HepG2 (cell line): ENCODE data around the gene RBP4. TPM values are rescaled to one million over a fixed set of nuclear protein-coding genes. Genes with fewer than 3 reads are reported as not detected.

ENCODE experiments used
- ATAC-seq: fragments of 200-7000 bp; cut with Tn5 transposase; 3 replicates; pipeline ENCODE4 v1.9.1; 2020; ENCODE audit warnings: mild to moderate bottlenecking, moderate library complexity
- BruUV-seq: library from RNA; stranded (reverse); fragments of 400-500 nt; replicated peaks from 2 replicates; lab custom pipeline; 2021; lab: Mats Ljungman, UMichigan
- CTCF ChIA-PET: fragments of 300-600 bp; formaldehyde crosslinking; extraction: SDS; loops from one replicate; lab custom pipeline; 2021; ENCODE audit warnings: low total read pairs, inconsistent platforms, low intra/inter-chr PET ratio; lab: Yijun Ruan, JAX
- POLR2A ChIA-PET: fragments of 350-600 bp; sonication (Branson Sonifier 250); formaldehyde crosslinking; loops from one replicate; lab custom pipeline; 2020; ENCODE audit warnings: antibody characterized with exemption, inconsistent platforms; lab: Yijun Ruan, JAX
- DNase-seq: peaks from one replicate; pipeline ENCODE4 v3.0.0-alpha.2; 2015; ENCODE audit warnings: low spot score
- FAIRE-seq: peaks from 3 replicates; lab custom pipeline; 2011; peaks lifted over from hg19 to GRCh38; lab: Jason Lieb, UNC
- H2AFZ ChIP-seq: one replicate; pipeline ENCODE4 v1.6.1; 2011; ENCODE audit warnings: low read length, inconsistent platforms
- H3K27ac ChIP-seq: fragments of 300-600 bp; 3 replicates; pipeline ENCODE4 v1.8.0; 2011; ENCODE audit warnings: mixed run types, mild to moderate bottlenecking, mixed read lengths, low read length, inconsistent platforms; ENCODE audit not compliant: insufficient read depth; ENCODE audit errors: extremely low read length
- H3K27me3 ChIP-seq, 2 experiments: fragments of 200-600 bp in 1 of 2; 2 replicates in 1 of 2; 3 replicates in 1 of 2; pipeline versions ENCODE4 v1.6.0 to v1.8.0; 2011; ENCODE audit warnings: low read length in 2 of 2, mild to moderate bottlenecking in 2 of 2, moderate library complexity in 2 of 2, inconsistent platforms in 1 of 2; ENCODE audit not compliant: insufficient read depth in 2 of 2, control insufficient read depth in 1 of 2
- H3K36me3 ChIP-seq, 2 experiments: fragments of 200-600 bp in 1 of 2; replicated peaks in 1 of 2; 2 replicates in 1 of 2; 3 replicates in 1 of 2; pipeline versions ENCODE4 v1.5.1 to v1.8.0; 2011; ENCODE audit warnings: low read length in 2 of 2, inconsistent platforms in 1 of 2; ENCODE audit not compliant: insufficient read depth in 2 of 2, control insufficient read depth in 1 of 2
- H3K4me1 ChIP-seq: 2 replicates; pipeline ENCODE4 v1.5.1; 2012; ENCODE audit warnings: low read length, inconsistent platforms; ENCODE audit not compliant: insufficient read depth
- H3K4me2 ChIP-seq: 2 replicates; pipeline ENCODE4 v1.6.0; 2011; ENCODE audit warnings: low read depth, low read length, inconsistent platforms
- H3K4me3 ChIP-seq, 3 experiments: fragments of 200-600 bp in 1 of 3; sonication (generic), shearing (Covaris generic) in 1 of 3; replicated peaks in 1 of 3; 2 replicates each; pipeline ENCODE4 v1.5.1; 2011 to 2016; ENCODE audit warnings: low read length in 3 of 3, inconsistent platforms in 2 of 3, low read depth in 2 of 3, mild to moderate bottlenecking in 2 of 3, control low read depth in 1 of 3, mixed read lengths in 1 of 3; ENCODE audit not compliant: insufficient read depth in 1 of 3
- H3K79me2 ChIP-seq: one replicate; pipeline ENCODE4 v1.6.1; 2011; ENCODE audit warnings: low read length, inconsistent platforms; ENCODE audit not compliant: insufficient read depth
- H3K9ac ChIP-seq: 2 replicates; pipeline ENCODE4 v1.6.0; 2011; ENCODE audit warnings: mild to moderate bottlenecking, low read depth, low read length, inconsistent platforms; ENCODE audit not compliant: insufficient read depth
- H3K9me3 ChIP-seq: 2 replicates; pipeline ENCODE4 v1.5.1; 2012; ENCODE audit warnings: mild to moderate bottlenecking, low read length
- H4K20me1 ChIP-seq: 2 replicates; pipeline ENCODE4 v1.6.0; 2011; ENCODE audit warnings: inconsistent platforms, mild to moderate bottlenecking, low read length, moderate library complexity; ENCODE audit not compliant: insufficient read depth
- JDP2 ChIP-seq: sonication (generic); formaldehyde crosslinking; IDR thresholded peaks from 2 replicates; pipeline ENCODE4 v1.8.1; 2022; ENCODE audit warnings: missing genetic modification reagents, borderline replicate concordance
- NCOA1 ChIP-seq: sonication (generic); formaldehyde crosslinking; IDR thresholded peaks from 2 replicates; pipeline ENCODE4 v1.9.0; 2021; ENCODE audit warnings: missing genetic modification reagents
- PAX8 ChIP-seq: sonication (generic); formaldehyde crosslinking; IDR thresholded peaks from 2 replicates; pipeline ENCODE4 v1.8.0; 2022; ENCODE audit warnings: mild to moderate bottlenecking, missing genetic modification reagents, borderline replicate concordance
- PHF8 ChIP-seq: sonication (generic); formaldehyde crosslinking; IDR thresholded peaks from 2 replicates; pipeline ENCODE4 v1.5.0; 2020; ENCODE audit warnings: missing genetic modification reagents
- SMARCE1 ChIP-seq: fragments of 450-650 bp; IDR thresholded peaks from 2 replicates; pipeline ENCODE4 v1.6.1; 2017; ENCODE audit warnings: borderline replicate concordance
- SNRNP70 ChIP-seq: fragments of 200-400 bp; formaldehyde crosslinking; IDR thresholded peaks from 2 replicates; pipeline ENCODE4 v1.6.1; 2017; ENCODE audit warnings: mild to moderate bottlenecking, low read depth, low read length, moderate library complexity
- ZBTB3 ChIP-seq: sonication (generic); formaldehyde crosslinking; IDR thresholded peaks from 2 replicates; pipeline ENCODE4 v1.4.0; 2020; ENCODE audit warnings: low read depth, mild to moderate bottlenecking, moderate library complexity, missing genetic modification reagents, borderline replicate concordance
- ZNF234 ChIP-seq: sonication (generic); formaldehyde crosslinking; conservative IDR thresholded peaks from 2 replicates; pipeline ENCODE4 v1.5.1; 2020; ENCODE audit warnings: mild to moderate bottlenecking, missing genetic modification reagents
- ZNF335 ChIP-seq: sonication (generic); formaldehyde crosslinking; IDR thresholded peaks from 2 replicates; pipeline ENCODE4 v1.4.0; 2020; ENCODE audit warnings: missing genetic modification reagents
- ZNF547 ChIP-seq: sonication (generic); formaldehyde crosslinking; IDR thresholded peaks from 2 replicates; pipeline ENCODE4 v1.5.1; 2020; ENCODE audit warnings: mild to moderate bottlenecking, missing genetic modification reagents
- ZNF652 ChIP-seq: IDR thresholded peaks from 2 replicates; pipeline ENCODE4 v1.6.1; 2016; ENCODE audit warnings: low read depth, borderline replicate concordance
- ZNF768 ChIP-seq: sonication (generic); formaldehyde crosslinking; IDR thresholded peaks from 2 replicates; pipeline ENCODE4 v1.4.0; 2020; ENCODE audit warnings: missing genetic modification reagents
- ZSCAN5A ChIP-seq: sonication (generic); formaldehyde crosslinking; IDR thresholded peaks from 2 replicates; pipeline ENCODE4 v1.8.0; 2022; ENCODE audit warnings: mild to moderate bottlenecking, missing genetic modification reagents, borderline replicate concordance
- WGBS: methylation state at CpG from one replicate; pipeline ENCODE4 v1.1.6; 2017; ENCODE audit warnings: low lambda C conversion rate; 5-methylcytosine and 5-hydroxymethylcytosine counted together
- in situ Hi-C: cut with HindIII; loops from 2 replicates; pipeline ENCODE4 v1.10.0; 2017; ENCODE audit warnings: low pct_unique_long_range_greater_than_20kb; ENCODE audit not compliant: extremely low pct_ligation_motif_present
- intact Hi-C: fragments of 100-400 bp; cut with micrococcal nuclease; formaldehyde crosslinking; loops from one replicate; pipeline ENCODE4 v1.10.0; 2022; ENCODE audit not compliant: unreplicated experiment
- polyA plus RNA-seq, 8 experiments: library from polyadenylated mRNA; depleted of rRNA in 3 of 8; stranded (reverse) in 7 of 8; unstranded in 1 of 8; fragments of >200 nt; fragmentation: Illumina TruSeq in 4 of 8; extraction: Trizol in 4 of 8; gene quantifications; 2 replicates each; pipeline versions ENCODE4 v1.2.1 to v1.2.3, GENCODE V29; 2011 to 2016; ENCODE audit warnings: low read depth in 4 of 8, missing spikeins in 1 of 8, mixed read lengths in 1 of 8; ENCODE audit not compliant: insufficient read depth in 1 of 8
- total RNA-seq, 5 experiments: library from RNA; depleted of rRNA; stranded (reverse); fragments of >200 nt; fragmentation: Illumina TruSeq; extraction: Trizol; gene quantifications; 2 replicates each; pipeline ENCODE4 v1.2.3, GENCODE V29; 2016; ENCODE audit warnings: low read depth in 1 of 5
- TF ChIP-seq, protein P1 (sequence below): sonication (generic); formaldehyde crosslinking; IDR thresholded peaks from 2 replicates; pipeline ENCODE4 v1.4.0; 2020; ENCODE audit warnings: missing genetic modification reagents, borderline replicate concordance
- TF ChIP-seq, protein P2 (sequence below): sonication (generic); formaldehyde crosslinking; IDR thresholded peaks from 2 replicates; pipeline ENCODE4 v1.8.0; 2022; ENCODE audit warnings: mild to moderate bottlenecking, missing genetic modification reagents, moderate library complexity
- TF ChIP-seq, protein P3 (sequence below): sonication (generic); formaldehyde crosslinking; conservative IDR thresholded peaks from 2 replicates; pipeline ENCODE4 v1.8.1; 2023; ENCODE audit warnings: missing genetic modification reagents

RBP4 gene
- total and polyA plus RNA-seq, 2 of the 13 experiments (the other 11 are each of a cell fraction or from before 2014, with no cell fraction given), result 642 to 931 TPM

GRCh38 chr10:93548376-93549071, 52.5 kb downstream of the RBP4 start:
- Histone ChIP-seq H3K79me2 (no peaks in the 10 kb centered on the region), H3K27ac (no peak overlapping the region), H3K27me3 (no peaks in the 10 kb centered on the region), H3K4me3 (no peak overlapping the region), H3K9me3 (no peaks in the 10 kb centered on the region), H4K20me1 (no peaks in the 10 kb centered on the region), H3K4me1 (peaks cover 21% of the 10 kb centered on the region), H3K4me2 (no peak overlapping the region), H2AFZ (no peak overlapping the region), H3K9ac (no peak overlapping the region), H3K36me3 (no peaks in the 10 kb centered on the region)
- no peak for FAIRE-seq
- POLR2A ChIA-PET, result no interaction called here
- CTCF ChIA-PET, result no interaction called here
- 44% methylated on average over 5 of the region's 5 CpGs for WGBS
- intact Hi-C loops (loop anchor here (10.0 kb wide), 1 partner anchor 46 kb away; no protein-coding TSS in a partner anchor), in situ Hi-C loops (no loop called here)
- ATAC-seq, result no peak
- DNase-seq, result no peak
- BruUV-seq, result no TSS peak
- TF ChIP-seq, protein P1, sequence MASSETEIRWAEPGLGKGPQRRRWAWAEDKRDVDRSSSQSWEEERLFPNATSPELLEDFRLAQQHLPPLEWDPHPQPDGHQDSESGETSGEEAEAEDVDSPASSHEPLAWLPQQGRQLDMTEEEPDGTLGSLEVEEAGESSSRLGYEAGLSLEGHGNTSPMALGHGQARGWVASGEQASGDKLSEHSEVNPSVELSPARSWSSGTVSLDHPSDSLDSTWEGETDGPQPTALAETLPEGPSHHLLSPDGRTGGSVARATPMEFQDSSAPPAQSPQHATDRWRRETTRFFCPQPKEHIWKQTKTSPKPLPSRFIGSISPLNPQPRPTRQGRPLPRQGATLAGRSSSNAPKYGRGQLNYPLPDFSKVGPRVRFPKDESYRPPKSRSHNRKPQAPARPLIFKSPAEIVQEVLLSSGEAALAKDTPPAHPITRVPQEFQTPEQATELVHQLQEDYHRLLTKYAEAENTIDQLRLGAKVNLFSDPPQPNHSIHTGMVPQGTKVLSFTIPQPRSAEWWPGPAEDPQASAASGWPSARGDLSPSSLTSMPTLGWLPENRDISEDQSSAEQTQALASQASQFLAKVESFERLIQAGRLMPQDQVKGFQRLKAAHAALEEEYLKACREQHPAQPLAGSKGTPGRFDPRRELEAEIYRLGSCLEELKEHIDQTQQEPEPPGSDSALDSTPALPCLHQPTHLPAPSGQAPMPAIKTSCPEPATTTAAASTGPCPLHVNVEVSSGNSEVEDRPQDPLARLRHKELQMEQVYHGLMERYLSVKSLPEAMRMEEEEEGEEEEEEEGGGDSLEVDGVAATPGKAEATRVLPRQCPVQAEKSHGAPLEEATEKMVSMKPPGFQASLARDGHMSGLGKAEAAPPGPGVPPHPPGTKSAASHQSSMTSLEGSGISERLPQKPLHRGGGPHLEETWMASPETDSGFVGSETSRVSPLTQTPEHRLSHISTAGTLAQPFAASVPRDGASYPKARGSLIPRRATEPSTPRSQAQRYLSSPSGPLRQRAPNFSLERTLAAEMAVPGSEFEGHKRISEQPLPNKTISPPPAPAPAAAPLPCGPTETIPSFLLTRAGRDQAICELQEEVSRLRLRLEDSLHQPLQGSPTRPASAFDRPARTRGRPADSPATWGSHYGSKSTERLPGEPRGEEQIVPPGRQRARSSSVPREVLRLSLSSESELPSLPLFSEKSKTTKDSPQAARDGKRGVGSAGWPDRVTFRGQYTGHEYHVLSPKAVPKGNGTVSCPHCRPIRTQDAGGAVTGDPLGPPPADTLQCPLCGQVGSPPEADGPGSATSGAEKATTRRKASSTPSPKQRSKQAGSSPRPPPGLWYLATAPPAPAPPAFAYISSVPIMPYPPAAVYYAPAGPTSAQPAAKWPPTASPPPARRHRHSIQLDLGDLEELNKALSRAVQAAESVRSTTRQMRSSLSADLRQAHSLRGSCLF, result no peak
- TF ChIP-seq ZSCAN5A (no peak), ZNF335 (CRISPR knock-in tag) (no peak), ZNF547 (CRISPR knock-in tag) (no peak), SMARCE1 (no peak), NCOA1 (CRISPR knock-in tag) (no peak), ZNF768 (no peak), ZBTB3 (CRISPR knock-in tag) (no peak), PHF8 (CRISPR knock-in tag) (no peak), JDP2 (CRISPR knock-in tag) (no peak), ZNF652 (CRISPR knock-in tag) (no peak), PAX8 (CRISPR knock-in tag) (no peak), ZNF234 (CRISPR knock-in tag) (no peak), SNRNP70 (no peak)
- TF ChIP-seq, protein P2, sequence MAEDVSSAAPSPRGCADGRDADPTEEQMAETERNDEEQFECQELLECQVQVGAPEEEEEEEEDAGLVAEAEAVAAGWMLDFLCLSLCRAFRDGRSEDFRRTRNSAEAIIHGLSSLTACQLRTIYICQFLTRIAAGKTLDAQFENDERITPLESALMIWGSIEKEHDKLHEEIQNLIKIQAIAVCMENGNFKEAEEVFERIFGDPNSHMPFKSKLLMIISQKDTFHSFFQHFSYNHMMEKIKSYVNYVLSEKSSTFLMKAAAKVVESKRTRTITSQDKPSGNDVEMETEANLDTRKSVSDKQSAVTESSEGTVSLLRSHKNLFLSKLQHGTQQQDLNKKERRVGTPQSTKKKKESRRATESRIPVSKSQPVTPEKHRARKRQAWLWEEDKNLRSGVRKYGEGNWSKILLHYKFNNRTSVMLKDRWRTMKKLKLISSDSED (CRISPR knock-in tag), result no peak
- TF ChIP-seq, protein P3, sequence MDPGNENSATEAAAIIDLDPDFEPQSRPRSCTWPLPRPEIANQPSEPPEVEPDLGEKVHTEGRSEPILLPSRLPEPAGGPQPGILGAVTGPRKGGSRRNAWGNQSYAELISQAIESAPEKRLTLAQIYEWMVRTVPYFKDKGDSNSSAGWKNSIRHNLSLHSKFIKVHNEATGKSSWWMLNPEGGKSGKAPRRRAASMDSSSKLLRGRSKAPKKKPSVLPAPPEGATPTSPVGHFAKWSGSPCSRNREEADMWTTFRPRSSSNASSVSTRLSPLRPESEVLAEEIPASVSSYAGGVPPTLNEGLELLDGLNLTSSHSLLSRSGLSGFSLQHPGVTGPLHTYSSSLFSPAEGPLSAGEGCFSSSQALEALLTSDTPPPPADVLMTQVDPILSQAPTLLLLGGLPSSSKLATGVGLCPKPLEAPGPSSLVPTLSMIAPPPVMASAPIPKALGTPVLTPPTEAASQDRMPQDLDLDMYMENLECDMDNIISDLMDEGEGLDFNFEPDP (CRISPR knock-in tag), result no peak
